Fibroblast of skin of right biceps (primary cell): ENCODE data around the gene BRSK2.

ENCODE experiments used
- DNase-seq: peaks from one replicate; pipeline ENCODE4 v3.0.0-alpha.2; 2013

BRSK2 gene

GRCh38 chr11:1454576-1454975 lies 64.8 kb downstream of the BRSK2 start:
- DNase-seq, result no peak

GRCh38 chr11:1455032-1455762 lies 65.5 kb downstream of the BRSK2 start:
- DNase-seq, result no peak

- no peak for DNase-seq
These were observed 66.0 kb downstream of the BRSK2 start for GRCh38 chr11:1455763-1456060.

GRCh38 chr11:1456176-1456575 lies 66.4 kb downstream of the BRSK2 start:
- no peak for DNase-seq

- no peak for DNase-seq
These were observed 67.0 kb downstream of the BRSK2 start for GRCh38 chr11:1456596-1457325.

GRCh38 chr11:1457326-1457680 lies 67.6 kb downstream of the BRSK2 start:
- no peak for DNase-seq

GRCh38 chr11:1457856-1458255 lies 68.1 kb downstream of the BRSK2 start:
- DNase-seq, result no peak

- DNase-seq, result peak; percentile 28
These were observed 68.8 kb downstream of the BRSK2 start for GRCh38 chr11:1458340-1459218.

- DNase-seq, result no peak
These were observed 69.5 kb downstream of the BRSK2 start for GRCh38 chr11:1459219-1459575.

- DNase-seq, result no peak
These were observed 70.1 kb downstream of the BRSK2 start for GRCh38 chr11:1459764-1460395.

- DNase-seq, result no peak
These were observed 70.8 kb downstream of the BRSK2 start for GRCh38 chr11:1460396-1460985.

- DNase-seq, result no peak
These were observed 71.5 kb downstream of the BRSK2 start for GRCh38 chr11:1460986-1461825.

GRCh38 chr11:1461826-1462697 lies 72.3 kb downstream of the BRSK2 start:
- DNase-seq, result no peak

- DNase-seq, result no peak
These were observed 72.9 kb downstream of the BRSK2 start for GRCh38 chr11:1462698-1462975.

GRCh38 chr11:1463056-1463455 lies 73.3 kb downstream of the BRSK2 start:
- no peak for DNase-seq

- no peak for DNase-seq
These were observed 77.0 kb downstream of the BRSK2 start for GRCh38 chr11:1466784-1467183.

- no peak for DNase-seq
These were observed 77.5 kb downstream of the BRSK2 start for GRCh38 chr11:1467270-1467669.

GRCh38 chr11:1468002-1468401 lies 78.3 kb downstream of the BRSK2 start:
- DNase-seq, result no peak

- no peak for DNase-seq
These were observed 78.8 kb downstream of the BRSK2 start for GRCh38 chr11:1468473-1469066.

GRCh38 chr11:1469287-1469910 lies 79.7 kb downstream of the BRSK2 start:
- DNase-seq, result no peak
